Measurements from ENCODE around the gene ACTA1. TPM values are rescaled to one million over a fixed set of nuclear protein-coding genes. Genes with fewer than 3 reads are reported as not detected.

ACTA1 gene
- total and polyA plus RNA-seq, 2 of the 13 experiments (the other 11 are each of a cell fraction or from before 2014, with no cell fraction given) = 1.4 to 5.2 TPM

DNA sequence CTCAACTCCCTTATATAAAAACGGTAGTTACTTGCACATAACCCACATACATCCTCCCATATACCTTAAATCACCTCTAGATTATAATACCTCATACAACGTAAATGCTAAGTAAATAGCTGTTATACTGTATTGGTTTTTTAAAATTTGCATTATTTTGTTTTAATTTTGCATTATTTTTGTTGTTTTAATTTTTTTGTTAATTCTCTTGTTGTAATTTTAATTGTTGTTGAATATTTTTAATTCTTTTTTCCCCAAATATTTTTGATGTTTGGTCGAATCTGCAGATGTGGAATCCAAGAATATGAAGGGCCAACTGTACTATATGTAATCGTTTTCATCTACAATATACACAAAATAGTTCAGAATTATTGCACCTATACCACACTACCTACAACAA, 23.5 kb upstream of the ACTA1 start (continued):
- no peak for TF ChIP-seq ZNF34 (CRISPR knock-in tag; IDR thresholded peaks at IDR 0.05; ENCODE audit: borderline replicate concordance)

DNA sequence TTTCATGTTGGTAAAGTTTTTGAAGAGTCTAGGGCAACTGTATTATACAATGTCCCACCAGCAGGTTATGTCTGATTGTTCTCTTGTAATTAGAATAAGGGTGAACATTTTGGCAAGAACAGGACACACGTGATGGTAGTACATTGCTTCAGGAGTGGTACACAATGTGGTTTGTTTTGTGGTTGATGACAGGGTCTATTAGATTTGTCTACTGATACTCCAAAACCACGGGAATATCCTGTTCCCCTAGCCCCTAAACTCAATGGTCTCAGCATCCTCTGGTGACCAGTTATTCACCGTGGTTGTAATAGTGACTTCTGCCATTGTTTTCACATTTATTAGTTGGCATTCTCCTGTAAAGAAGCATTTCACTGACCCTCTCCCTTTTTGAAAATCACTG, 22.1 kb upstream of the ACTA1 start:
- ATAC-seq (no peak), FAIRE-seq (no peak), DNase-seq (ENCODE audit: low spot score) (no peak)
- 97% methylated on average over 3 of the region's 3 CpGs for WGBS (ENCODE audit: low lambda C conversion rate)
- Histone ChIP-seq H3K27me3 (ENCODE audit: control insufficient read depth in 1 of 2, insufficient read depth in 2 of 2, low read length in 2 of 2) (no peaks in the 10 kb centered on the region), H3K4me3 (replicated peaks in 1 of 3; ENCODE audit: insufficient read depth in 1 of 3, low read depth in 2 of 3, low read length in 3 of 3) (no peak overlapping the region), H3K4me2 (ENCODE audit: low read depth, low read length) (no peak overlapping the region), H4K20me1 (ENCODE audit: insufficient read depth, low read length) (no peaks in the 10 kb centered on the region; the same call in 1 of the 2 replicates), H3K79me2 (ENCODE audit: insufficient read depth, low read length) (no peaks in the 10 kb centered on the region), H3K36me3 (replicated peaks in 1 of 2; ENCODE audit: control insufficient read depth in 1 of 2, insufficient read depth in 2 of 2, low read length in 2 of 2) (peaks cover 9 to 28% of the 10 kb centered on the region in 2 experiments), H3K4me1 (ENCODE audit: insufficient read depth, low read length) (no peaks in the 10 kb centered on the region), H3K27ac (ENCODE audit: extremely low read length, insufficient read depth, low read length) (no peak overlapping the region), H2AFZ (ENCODE audit: low read length) (no peak overlapping the region), H3K9ac (ENCODE audit: insufficient read depth, low read depth, low read length) (no peak overlapping the region), H3K9me3 (ENCODE audit: low read length) (no peaks in the 10 kb centered on the region)
- in situ Hi-C loops (cut with HindIII; ENCODE audit: extremely low pct_ligation_motif_present, low pct_unique_long_range_greater_than_20kb) = no loop called here
- CTCF ChIA-PET (ENCODE audit: low intra/inter-chr PET ratio, low total read pairs) = no interaction called here
- BruUV-seq (replicated peaks) = no TSS peak
- intact Hi-C loops (cut with micrococcal nuclease; ENCODE audit: unreplicated experiment) = no loop called here
- POLR2A ChIA-PET = no interaction called here
- no peak for TF ChIP-seq HNRNPUL1 (IDR thresholded peaks at IDR 0.05; ENCODE audit: low read depth, low read length)
- TF ChIP-seq, protein P1, sequence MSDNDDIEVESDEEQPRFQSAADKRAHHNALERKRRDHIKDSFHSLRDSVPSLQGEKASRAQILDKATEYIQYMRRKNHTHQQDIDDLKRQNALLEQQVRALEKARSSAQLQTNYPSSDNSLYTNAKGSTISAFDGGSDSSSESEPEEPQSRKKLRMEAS (IDR thresholded peaks at IDR 0.05) = no peak
- TF ChIP-seq HNRNPH1 (optimal IDR thresholded peaks at IDR 0.05; ENCODE audit: low read depth, low read length) = no peak
- TF ChIP-seq, protein P2, sequence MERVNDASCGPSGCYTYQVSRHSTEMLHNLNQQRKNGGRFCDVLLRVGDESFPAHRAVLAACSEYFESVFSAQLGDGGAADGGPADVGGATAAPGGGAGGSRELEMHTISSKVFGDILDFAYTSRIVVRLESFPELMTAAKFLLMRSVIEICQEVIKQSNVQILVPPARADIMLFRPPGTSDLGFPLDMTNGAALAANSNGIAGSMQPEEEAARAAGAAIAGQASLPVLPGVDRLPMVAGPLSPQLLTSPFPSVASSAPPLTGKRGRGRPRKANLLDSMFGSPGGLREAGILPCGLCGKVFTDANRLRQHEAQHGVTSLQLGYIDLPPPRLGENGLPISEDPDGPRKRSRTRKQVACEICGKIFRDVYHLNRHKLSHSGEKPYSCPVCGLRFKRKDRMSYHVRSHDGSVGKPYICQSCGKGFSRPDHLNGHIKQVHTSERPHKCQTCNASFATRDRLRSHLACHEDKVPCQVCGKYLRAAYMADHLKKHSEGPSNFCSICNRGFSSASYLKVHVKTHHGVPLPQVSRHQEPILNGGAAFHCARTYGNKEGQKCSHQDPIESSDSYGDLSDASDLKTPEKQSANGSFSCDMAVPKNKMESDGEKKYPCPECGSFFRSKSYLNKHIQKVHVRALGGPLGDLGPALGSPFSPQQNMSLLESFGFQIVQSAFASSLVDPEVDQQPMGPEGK (CRISPR knock-in tag; IDR thresholded peaks at IDR 0.05) = no peak
- TF ChIP-seq ZNF550 (CRISPR knock-in tag; IDR thresholded peaks at IDR 0.05; ENCODE audit: borderline replicate concordance) = no peak
- TF ChIP-seq JUNB (CRISPR knock-in tag; IDR thresholded peaks at IDR 0.05; ENCODE audit: borderline replicate concordance) = no peak
- no peak for TF ChIP-seq ESRRA (CRISPR knock-in tag; IDR thresholded peaks at IDR 0.05; ENCODE audit: low read depth)
- no peak for TF ChIP-seq ZNF598 (CRISPR knock-in tag; IDR thresholded peaks at IDR 0.05; ENCODE audit: borderline replicate concordance)
- TF ChIP-seq, protein P3, sequence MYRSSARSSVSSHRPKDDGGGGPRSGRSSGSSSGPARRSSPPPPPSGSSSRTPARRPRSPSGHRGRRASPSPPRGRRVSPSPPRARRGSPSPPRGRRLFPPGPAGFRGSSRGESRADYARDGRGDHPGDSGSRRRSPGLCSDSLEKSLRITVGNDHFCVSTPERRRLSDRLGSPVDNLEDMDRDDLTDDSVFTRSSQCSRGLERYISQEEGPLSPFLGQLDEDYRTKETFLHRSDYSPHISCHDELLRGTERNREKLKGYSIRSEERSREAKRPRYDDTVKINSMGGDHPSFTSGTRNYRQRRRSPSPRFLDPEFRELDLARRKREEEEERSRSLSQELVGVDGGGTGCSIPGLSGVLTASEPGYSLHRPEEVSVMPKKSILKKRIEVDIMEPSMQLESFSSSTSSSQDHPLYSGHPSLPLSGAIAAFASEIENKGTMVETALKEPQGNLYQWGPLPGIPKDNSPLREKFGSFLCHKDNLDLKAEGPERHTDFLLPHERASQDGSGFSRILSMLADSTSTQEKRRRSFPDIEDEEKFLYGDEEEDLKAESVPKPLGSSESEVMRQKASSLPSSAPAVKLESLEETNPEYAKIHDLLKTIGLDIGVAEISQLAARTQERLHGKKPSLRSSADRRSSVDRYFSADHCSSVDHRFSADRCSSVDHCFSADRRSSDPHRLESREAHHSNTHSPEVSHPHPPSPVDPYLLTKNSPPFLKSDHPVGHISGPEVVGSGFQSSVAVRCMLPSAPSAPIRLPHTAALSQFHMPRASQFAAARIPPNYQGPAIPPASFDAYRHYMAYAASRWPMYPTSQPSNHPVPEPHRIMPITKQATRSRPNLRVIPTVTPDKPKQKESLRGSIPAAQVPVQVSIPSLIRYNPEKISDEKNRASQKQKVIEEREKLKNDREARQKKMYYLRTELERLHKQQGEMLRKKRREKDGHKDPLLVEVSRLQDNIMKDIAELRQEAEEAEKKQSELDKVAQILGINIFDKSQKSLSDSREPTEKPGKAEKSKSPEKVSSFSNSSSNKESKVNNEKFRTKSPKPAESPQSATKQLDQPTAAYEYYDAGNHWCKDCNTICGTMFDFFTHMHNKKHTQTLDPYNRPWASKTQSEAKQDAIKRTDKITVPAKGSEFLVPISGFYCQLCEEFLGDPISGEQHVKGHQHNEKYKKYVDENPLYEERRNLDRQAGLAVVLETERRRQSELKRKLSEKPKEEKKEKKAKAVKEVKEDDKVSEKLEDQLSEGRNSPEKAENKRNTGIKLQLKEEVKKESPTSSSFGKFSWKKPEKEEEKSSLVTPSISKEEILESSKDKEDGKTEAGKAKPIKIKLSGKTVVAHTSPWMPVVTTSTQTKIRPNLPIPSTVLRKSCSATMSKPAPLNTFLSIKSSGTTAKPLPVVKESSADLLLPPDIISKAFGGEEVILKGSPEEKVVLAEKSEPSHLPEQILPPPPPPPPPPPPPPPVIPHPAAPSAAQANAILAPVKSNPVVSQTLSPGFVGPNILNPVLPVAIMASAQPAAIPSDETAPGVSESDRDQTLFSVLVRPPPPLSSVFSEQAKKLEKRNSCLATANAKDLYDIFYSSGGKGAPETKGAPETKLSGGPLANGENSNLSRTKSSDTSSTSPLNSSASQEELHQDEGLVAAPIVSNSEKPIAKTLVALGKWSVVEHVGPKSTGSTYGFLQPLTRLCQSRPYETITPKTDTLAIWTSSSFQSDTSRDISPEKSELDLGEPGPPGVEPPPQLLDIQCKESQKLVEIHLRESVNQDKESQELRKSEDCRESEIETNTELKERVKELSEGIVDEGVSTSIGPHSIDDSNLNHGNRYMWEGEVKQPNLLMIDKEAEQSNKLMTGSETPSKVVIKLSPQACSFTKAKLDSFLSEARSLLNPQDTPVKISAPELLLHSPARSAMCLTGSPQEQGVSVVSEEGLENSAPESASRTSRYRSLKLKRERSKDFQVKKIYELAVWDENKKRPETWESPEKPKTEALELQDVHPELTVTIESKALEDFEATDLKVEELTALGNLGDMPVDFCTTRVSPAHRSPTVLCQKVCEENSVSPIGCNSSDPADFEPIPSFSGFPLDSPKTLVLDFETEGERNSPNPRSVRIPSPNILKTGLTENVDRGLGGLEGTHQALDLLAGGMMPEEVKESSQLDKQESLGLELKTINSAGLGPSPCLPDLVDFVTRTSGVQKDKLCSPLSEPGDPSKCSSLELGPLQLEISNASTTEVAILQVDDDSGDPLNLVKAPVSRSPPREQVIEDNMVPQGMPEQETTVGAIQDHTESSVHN (CRISPR knock-in tag; IDR thresholded peaks at IDR 0.05) = no peak
- no peak for TF ChIP-seq STAT5B (CRISPR knock-in tag; IDR thresholded peaks at IDR 0.05)
- TF ChIP-seq TFE3 (CRISPR knock-in tag; IDR thresholded peaks at IDR 0.05) = no peak
